Parathyroid adenoma (tissue), 2 donors: Measurements from ENCODE around the gene DYNLT1.

Experiments
- H2AFZ ChIP-seq: fragments of 300-600 bp; sonication (generic); one replicate; pipeline ENCODE4 v1.7.0; 2017; ENCODE audit warnings: antibody characterized with exemption, mild to moderate bottlenecking
- H3K27ac ChIP-seq: fragments of 300-600 bp; sonication (generic); one replicate; pipeline ENCODE4 v1.7.0; 2017
- H3K27me3 ChIP-seq: fragments of 300-600 bp; sonication (generic); one replicate; pipeline ENCODE4 v1.7.0; 2017; ENCODE audit warnings: low read length; ENCODE audit not compliant: control insufficient read depth, insufficient read depth
- H3K36me3 ChIP-seq: fragments of 300-600 bp; sonication (generic); one replicate; pipeline ENCODE4 v1.7.0; 2017; ENCODE audit warnings: low read length; ENCODE audit not compliant: control insufficient read depth, insufficient read depth
- H3K4me1 ChIP-seq: fragments of 300-600 bp; sonication (generic); one replicate; pipeline ENCODE4 v1.7.0; 2017; ENCODE audit warnings: control low read depth
- H3K4me2 ChIP-seq: fragments of 300-600 bp; sonication (generic); one replicate; pipeline ENCODE4 v1.7.0; 2017; ENCODE audit warnings: low read length
- H3K4me3 ChIP-seq: fragments of 300-600 bp; sonication (generic); one replicate; pipeline ENCODE4 v1.7.0; 2017; ENCODE audit warnings: low read depth, low read length
- H3K79me2 ChIP-seq: fragments of 300-600 bp; sonication (generic); one replicate; pipeline ENCODE4 v1.7.0; 2017; ENCODE audit warnings: control low read depth
- H3K9ac ChIP-seq: fragments of 300-600 bp; sonication (generic); one replicate; pipeline ENCODE4 v1.7.0; 2017; ENCODE audit warnings: mild to moderate bottlenecking
- H3K9me3 ChIP-seq: fragments of 300-600 bp; sonication (generic); one replicate; pipeline ENCODE4 v1.7.0; 2017; ENCODE audit warnings: low read length; ENCODE audit not compliant: control insufficient read depth
- CTCF ChIP-seq: fragments of 300-600 bp; sonication (generic); IDR thresholded peaks from one replicate; pipeline ENCODE4 v1.7.0; 2017; ENCODE audit warnings: antibody characterized with exemption, mild to moderate bottlenecking
- donor health status: primary hyperparathyroidism.

The DYNLT1 gene

DNA sequence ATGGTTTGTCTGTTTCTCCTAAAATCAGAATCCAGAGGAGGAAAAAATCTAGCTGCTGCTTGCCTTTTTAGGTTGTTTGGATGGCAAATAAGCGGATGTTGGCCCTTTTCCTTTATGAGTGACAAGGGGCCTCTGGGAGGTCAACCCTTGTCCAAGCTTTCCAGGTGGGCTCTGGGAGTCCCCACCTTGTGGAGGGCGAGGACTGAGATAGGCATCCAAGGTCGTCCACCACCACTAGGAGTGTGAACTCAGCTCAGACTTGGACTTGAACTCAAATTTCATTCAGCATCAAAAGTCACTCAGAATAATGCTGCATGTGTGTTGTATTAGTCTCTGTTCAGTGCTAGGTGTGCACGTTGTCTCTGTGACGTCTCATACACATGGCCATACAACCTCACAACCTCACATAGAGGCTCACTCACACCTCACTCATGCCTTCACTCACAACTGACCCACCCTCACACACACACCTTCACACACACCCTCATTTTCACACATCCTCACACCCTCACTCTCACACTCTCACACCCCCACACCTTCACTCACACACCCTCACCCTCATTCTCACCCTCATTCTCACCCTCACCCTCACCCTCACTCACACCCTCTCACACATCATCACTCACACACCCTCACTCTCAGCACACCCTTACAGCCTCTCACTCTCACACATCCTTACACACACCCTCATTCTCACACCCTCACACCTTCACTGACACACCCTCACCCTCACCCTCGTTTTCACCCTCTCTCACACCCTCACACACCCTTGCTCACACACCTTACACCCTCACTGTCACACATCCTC lies 18.0 kb downstream of the DYNLT1 start:
- Histone ChIP-seq H3K4me1 (peaks cover 13% of the 10 kb centered on the region), H3K9ac (no peak overlapping the region), H3K79me2 (peaks cover 7% of the 10 kb centered on the region), H3K36me3 (no peaks in the 10 kb centered on the region), H2AFZ (no peak overlapping the region), H3K27ac (no peak overlapping the region), H3K4me3 (no peak overlapping the region), H3K4me2 (no peak overlapping the region), H3K27me3 (no peaks in the 10 kb centered on the region), H3K9me3 (no peaks in the 10 kb centered on the region)
- no peak for TF ChIP-seq CTCF

DNA sequence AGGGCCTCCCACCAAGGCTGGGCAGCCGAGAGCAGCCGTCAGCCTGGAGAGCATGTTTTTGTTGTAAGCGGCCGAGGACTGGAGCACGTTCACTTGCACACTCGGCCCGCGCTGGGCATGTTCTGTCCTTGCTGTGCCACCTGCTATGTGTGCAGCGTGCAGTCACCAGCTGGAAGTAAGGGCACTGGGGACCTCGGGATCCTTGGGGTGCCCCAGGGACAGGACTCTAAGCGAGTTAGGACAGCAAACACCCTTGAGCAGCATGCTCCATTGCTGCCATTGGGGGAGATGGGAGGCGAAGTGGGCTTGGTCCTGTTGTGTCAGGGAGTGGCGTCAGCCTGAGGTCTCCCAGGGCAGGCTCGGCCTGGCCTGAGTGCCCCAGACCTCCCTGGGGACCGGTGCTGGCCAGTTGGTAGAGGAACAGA lies 18.6 kb downstream of the DYNLT1 start:
- H3K9ac ChIP-seq = no peak overlapping the region
- H3K79me2 ChIP-seq = peaks cover 7% of the 10 kb centered on the region
- no peaks in the 10 kb centered on the region for H3K9me3 ChIP-seq
- no peak overlapping the region for H3K4me3 ChIP-seq
- H3K4me1 ChIP-seq = peaks cover 13% of the 10 kb centered on the region
- H3K27ac ChIP-seq = no peak overlapping the region
- H3K36me3 ChIP-seq = no peaks in the 10 kb centered on the region
- no peaks in the 10 kb centered on the region for H3K27me3 ChIP-seq
- no peak for TF ChIP-seq CTCF
- H2AFZ ChIP-seq = no peak overlapping the region
- H3K4me2 ChIP-seq = no peak overlapping the region

DNA sequence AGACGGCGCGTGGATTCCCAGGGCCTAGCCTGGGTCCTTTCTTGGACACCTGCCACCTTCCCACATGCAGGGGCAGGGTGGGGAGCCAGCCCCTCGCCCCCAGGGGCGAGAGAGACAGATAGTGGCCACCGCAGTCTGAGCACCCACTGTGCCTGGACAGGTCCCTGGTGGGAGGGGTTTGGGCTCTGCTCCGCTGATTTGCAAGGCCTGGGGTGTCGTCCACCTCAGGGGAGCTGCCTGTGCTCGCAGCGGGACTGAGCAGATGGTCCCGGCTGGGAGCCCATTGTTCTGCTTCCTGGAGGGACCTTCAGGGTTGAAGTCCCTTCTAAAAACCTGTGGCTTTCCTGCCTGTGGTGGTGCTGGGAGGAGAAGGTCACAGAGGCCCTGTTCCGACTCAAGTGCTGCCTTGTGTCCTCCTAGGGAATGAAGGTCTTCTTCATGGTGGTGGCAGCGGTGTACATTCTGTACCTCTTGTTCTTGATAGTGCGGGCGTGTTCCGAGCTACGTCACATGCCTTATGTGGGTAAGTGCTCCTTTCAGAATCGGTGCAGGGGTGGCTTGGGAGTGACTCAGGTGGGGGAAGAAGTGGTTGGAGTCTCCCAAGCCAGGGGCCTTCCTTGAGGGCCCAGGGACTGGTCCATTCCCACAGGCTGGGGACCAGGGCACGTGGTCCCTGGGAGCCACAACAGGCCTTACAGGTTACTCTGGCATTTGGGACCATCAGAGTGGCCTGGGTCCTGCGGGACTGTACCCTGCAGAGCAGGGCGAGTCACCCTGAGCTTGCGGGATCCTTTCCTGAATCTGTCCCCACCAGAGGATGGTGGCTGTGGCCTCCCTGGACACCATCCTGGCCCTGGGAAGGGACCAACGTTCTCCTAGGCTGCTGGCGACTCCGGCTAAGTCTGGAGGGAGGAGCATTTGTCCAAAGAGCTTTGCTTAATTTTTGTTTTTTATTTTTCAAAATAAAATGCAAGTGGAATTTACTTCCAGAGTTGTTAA lies 19.6 kb downstream of the DYNLT1 start:
- Histone ChIP-seq H3K4me2 (no peak overlapping the region), H3K9me3 (no peaks in the 10 kb centered on the region), H3K27ac (no peak overlapping the region), H3K79me2 (peaks cover 7% of the 10 kb centered on the region), H3K4me3 (no peak overlapping the region), H3K4me1 (peaks cover 13% of the 10 kb centered on the region), H3K36me3 (no peaks in the 10 kb centered on the region), H2AFZ (no peak overlapping the region), H3K27me3 (no peaks in the 10 kb centered on the region), H3K9ac (no peak overlapping the region)
- no peak for TF ChIP-seq CTCF

DNA sequence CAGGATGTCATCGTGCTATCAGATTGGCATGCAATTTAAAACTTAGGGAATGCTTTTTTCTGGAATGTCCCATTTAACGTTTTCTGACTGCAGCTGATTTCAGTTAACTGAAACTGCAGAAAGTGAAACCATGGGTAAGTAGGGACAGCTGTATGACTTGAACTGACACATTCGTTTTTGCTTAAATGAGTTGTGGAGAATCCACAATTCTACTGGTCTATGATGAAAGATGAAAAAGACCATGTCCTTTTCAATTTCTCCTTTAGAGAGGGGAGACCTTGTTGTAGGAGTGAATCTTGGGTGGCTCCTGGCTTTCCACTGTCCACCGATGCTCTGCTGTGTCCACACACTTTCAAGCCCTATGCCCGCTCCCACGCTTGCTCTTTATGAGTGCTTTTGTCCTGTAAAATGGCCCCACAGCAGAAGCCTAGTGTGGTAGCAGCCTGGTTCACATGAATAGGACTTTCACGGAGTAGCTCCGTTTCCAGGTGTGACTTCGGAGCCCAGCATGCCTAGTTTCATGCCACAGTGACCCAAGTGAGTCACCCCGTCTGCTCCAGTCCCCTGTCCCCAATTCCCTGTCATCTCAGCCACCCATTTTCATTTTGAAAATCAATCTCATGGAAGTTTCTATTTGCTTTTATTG lies 21.9 kb downstream of the DYNLT1 start:
- no peak overlapping the region for H3K27ac ChIP-seq
- H3K4me3 ChIP-seq = no peak overlapping the region
- H3K9ac ChIP-seq = no peak overlapping the region
- no peaks in the 10 kb centered on the region for H3K9me3 ChIP-seq
- no peak overlapping the region for H3K4me2 ChIP-seq
- H3K79me2 ChIP-seq = peaks cover 5% of the 10 kb centered on the region
- H3K36me3 ChIP-seq = no peaks in the 10 kb centered on the region
- H2AFZ ChIP-seq = no peak overlapping the region
- no peaks in the 10 kb centered on the region for H3K4me1 ChIP-seq
- no peaks in the 10 kb centered on the region for H3K27me3 ChIP-seq
- no peak for TF ChIP-seq CTCF
